ENCODE measurements around the gene DDX31. TPM values are rescaled to one million over a fixed set of nuclear protein-coding genes. Genes with fewer than 3 reads are reported as not detected.

Gene DDX31
- total RNA-seq, 1 donor from 2014 or later = 4.4 TPM

GRCh38 chr9:132588501-132589147 lies 81.2 kb downstream of the DDX31 start:
- Histone ChIP-seq H3K27me3 (ENCODE audit: low read depth) (peaks cover 93% of the 10 kb centered on the region), H3K4me1 (peaks cover 23% of the 10 kb centered on the region), H3K36me3 (no peaks in the 10 kb centered on the region), H3K9me3 (replicated peaks) (no peaks in the 10 kb centered on the region), H3K4me3 (no peak overlapping the region), H3K27ac (replicated peaks) (no peak overlapping the region)
- TF ChIP-seq, protein P1, sequence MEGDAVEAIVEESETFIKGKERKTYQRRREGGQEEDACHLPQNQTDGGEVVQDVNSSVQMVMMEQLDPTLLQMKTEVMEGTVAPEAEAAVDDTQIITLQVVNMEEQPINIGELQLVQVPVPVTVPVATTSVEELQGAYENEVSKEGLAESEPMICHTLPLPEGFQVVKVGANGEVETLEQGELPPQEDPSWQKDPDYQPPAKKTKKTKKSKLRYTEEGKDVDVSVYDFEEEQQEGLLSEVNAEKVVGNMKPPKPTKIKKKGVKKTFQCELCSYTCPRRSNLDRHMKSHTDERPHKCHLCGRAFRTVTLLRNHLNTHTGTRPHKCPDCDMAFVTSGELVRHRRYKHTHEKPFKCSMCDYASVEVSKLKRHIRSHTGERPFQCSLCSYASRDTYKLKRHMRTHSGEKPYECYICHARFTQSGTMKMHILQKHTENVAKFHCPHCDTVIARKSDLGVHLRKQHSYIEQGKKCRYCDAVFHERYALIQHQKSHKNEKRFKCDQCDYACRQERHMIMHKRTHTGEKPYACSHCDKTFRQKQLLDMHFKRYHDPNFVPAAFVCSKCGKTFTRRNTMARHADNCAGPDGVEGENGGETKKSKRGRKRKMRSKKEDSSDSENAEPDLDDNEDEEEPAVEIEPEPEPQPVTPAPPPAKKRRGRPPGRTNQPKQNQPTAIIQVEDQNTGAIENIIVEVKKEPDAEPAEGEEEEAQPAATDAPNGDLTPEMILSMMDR (IDR thresholded peaks at IDR 0.05; ENCODE audit: borderline replicate concordance) = no peak
- no peak for DNase-seq
- intact Hi-C loops (cut with micrococcal nuclease) = no loop called here

GRCh38 chr9:132588098-132588497 lies 81.7 kb downstream of the DDX31 start:
- peaks cover 98% of the 10 kb centered on the region for H3K27me3 ChIP-seq (ENCODE audit: low read depth)
- no peaks in the 10 kb centered on the region for H3K36me3 ChIP-seq
- peaks cover 23% of the 10 kb centered on the region for H3K4me1 ChIP-seq
- intact Hi-C loops (cut with micrococcal nuclease) = no loop called here
- no peaks in the 10 kb centered on the region for H3K9me3 ChIP-seq (replicated peaks)
- no peak overlapping the region for H3K27ac ChIP-seq (replicated peaks)
- DNase-seq = no peak
- no peak overlapping the region for H3K4me3 ChIP-seq
- TF ChIP-seq, protein P1 (IDR thresholded peaks at IDR 0.05; ENCODE audit: borderline replicate concordance) = no peak

- peaks cover 23% of the 10 kb centered on the region for H3K4me1 ChIP-seq
- no peak for DNase-seq
- TF ChIP-seq, protein P1 (IDR thresholded peaks at IDR 0.05; ENCODE audit: borderline replicate concordance) = no peak
- H3K27ac ChIP-seq (replicated peaks) = no peak overlapping the region
- H3K9me3 ChIP-seq (replicated peaks) = no peaks in the 10 kb centered on the region
- H3K27me3 ChIP-seq (ENCODE audit: low read depth) = peaks cover 100% of the 10 kb centered on the region
- H3K36me3 ChIP-seq = no peaks in the 10 kb centered on the region
- H3K4me3 ChIP-seq = no peak overlapping the region
- intact Hi-C loops (cut with micrococcal nuclease) = no loop called here
Observed at GRCh38 chr9:132587592-132587955, 82.2 kb downstream of the DDX31 start.

- DNase-seq = no peak
- intact Hi-C loops (cut with micrococcal nuclease) = no loop called here
Observed at GRCh38 chr9:132586830-132587591, 82.8 kb downstream of the DDX31 start.

GRCh38 chr9:132585954-132586829 lies 83.6 kb downstream of the DDX31 start:
- Histone ChIP-seq H3K27ac (replicated peaks) (no peak overlapping the region), H3K36me3 (no peaks in the 10 kb centered on the region), H3K4me3 (no peak overlapping the region), H3K27me3 (ENCODE audit: low read depth) (peaks cover 100% of the 10 kb centered on the region), H3K4me1 (peaks cover 31% of the 10 kb centered on the region), H3K9me3 (replicated peaks) (no peaks in the 10 kb centered on the region)
- intact Hi-C loops (cut with micrococcal nuclease) = no loop called here
- TF ChIP-seq, protein P1 (IDR thresholded peaks at IDR 0.05; ENCODE audit: borderline replicate concordance) = no peak
- no peak for DNase-seq

More at GRCh38 chr9:132586830-132587591, 82.8 kb downstream of the DDX31 start:
- Histone ChIP-seq H3K36me3 (no peaks in the 10 kb centered on the region), H3K9me3 (replicated peaks) (no peaks in the 10 kb centered on the region), H3K4me3 (no peak overlapping the region), H3K4me1 (peaks cover 26% of the 10 kb centered on the region), H3K27me3 (ENCODE audit: low read depth) (peaks cover 100% of the 10 kb centered on the region), H3K27ac (replicated peaks) (no peak overlapping the region)
- TF ChIP-seq, protein P1 (IDR thresholded peaks at IDR 0.05; ENCODE audit: borderline replicate concordance) = no peak

All from left ventricle myocardium inferior (tissue), 1 donor.